ENCODE measurements around the gene SLC9A3.

SLC9A3 gene

GRCh38 chr5:544675-545355 is 20.6 kb upstream of the SLC9A3 start:
- no peaks in the 10 kb centered on the region for H3K36me3 ChIP-seq (ENCODE audit: insufficient read depth)
- H4K20me1 ChIP-seq (ENCODE audit: insufficient read depth): no peaks in the 10 kb centered on the region
- peaks cover 83% of the 10 kb centered on the region for H3K27me3 ChIP-seq (ENCODE audit: insufficient read depth, low read depth)
- H3K9ac ChIP-seq: no peak overlapping the region
- no peaks in the 10 kb centered on the region for H3K4me1 ChIP-seq (ENCODE audit: low read depth, poor library complexity, severe bottlenecking)
- no peak overlapping the region for H3K4me3 ChIP-seq (IDR thresholded peaks at IDR 0.05; ENCODE audit: insufficient read depth, low read depth, low read length)
- H2AFZ ChIP-seq (ENCODE audit: low read depth): no peak overlapping the region; the same call in 1 of the 2 replicates
- no peak overlapping the region for H3K4me2 ChIP-seq
- H3K79me2 ChIP-seq (ENCODE audit: insufficient read depth, low read depth): no peaks in the 10 kb centered on the region
- no peak for TF ChIP-seq CTCF (conservative IDR thresholded peaks at IDR 0.05; ENCODE audit: low read depth, low read length)
- H3K27ac ChIP-seq: no peak overlapping the region

DNA sequence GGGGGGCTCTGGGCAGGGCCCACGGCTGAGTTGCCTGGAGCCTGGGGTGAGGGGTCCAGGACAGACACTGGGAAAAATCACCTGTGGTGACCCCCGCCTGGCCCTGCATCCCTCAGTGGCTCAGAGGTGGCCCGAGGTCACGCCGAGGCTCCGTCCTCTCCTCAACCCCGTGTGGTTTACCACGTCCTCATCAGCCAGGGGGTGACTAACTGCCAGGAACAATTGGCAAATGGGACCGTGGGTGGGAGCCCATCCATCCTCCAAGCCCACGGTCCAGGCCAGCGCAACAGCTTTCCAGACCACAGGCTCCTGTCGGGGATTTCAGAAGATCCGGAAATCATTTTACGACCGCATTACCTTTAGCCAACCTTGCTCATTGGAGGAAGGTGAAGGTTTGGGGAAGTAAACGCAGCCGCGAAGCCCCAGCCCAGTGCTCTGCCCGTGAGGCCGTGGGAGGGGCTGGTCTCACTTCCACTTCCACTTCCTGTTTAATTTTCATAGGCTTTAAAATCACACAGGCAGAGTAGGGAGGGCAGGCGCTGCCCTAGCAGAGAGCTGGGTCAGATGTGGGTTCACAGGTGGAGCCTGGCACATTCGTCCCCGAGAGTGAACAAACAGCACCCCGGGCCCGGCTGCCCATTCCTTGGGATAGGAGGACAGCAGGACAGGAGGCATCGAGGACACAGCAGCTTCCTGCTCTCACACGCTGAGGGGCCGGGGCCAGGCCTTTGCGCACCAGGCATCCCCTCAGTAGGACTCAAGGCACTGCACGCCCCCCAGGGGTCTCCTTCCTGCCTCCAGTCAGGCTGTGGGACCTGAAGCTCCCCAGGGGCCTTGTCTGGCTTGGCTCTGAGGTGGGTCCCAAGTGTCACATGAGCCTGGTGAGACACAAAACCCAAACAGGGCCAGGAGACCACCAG is 19.8 kb upstream of the SLC9A3 start:
- Histone ChIP-seq H3K4me1 (ENCODE audit: low read depth, poor library complexity, severe bottlenecking) (no peaks in the 10 kb centered on the region), H2AFZ (ENCODE audit: low read depth) (no peak overlapping the region), H3K9ac (no peak overlapping the region), H4K20me1 (ENCODE audit: insufficient read depth) (no peaks in the 10 kb centered on the region), H3K27me3 (ENCODE audit: insufficient read depth, low read depth) (peaks cover 84% of the 10 kb centered on the region), H3K4me2 (no peak overlapping the region), H3K4me3 (IDR thresholded peaks at IDR 0.05; ENCODE audit: insufficient read depth, low read depth, low read length) (no peak overlapping the region), H3K36me3 (ENCODE audit: insufficient read depth) (no peaks in the 10 kb centered on the region), H3K79me2 (ENCODE audit: insufficient read depth, low read depth) (no peaks in the 10 kb centered on the region), H3K27ac (no peak overlapping the region)
- TF ChIP-seq CTCF (conservative IDR thresholded peaks at IDR 0.05; ENCODE audit: low read depth, low read length): no peak

DNA sequence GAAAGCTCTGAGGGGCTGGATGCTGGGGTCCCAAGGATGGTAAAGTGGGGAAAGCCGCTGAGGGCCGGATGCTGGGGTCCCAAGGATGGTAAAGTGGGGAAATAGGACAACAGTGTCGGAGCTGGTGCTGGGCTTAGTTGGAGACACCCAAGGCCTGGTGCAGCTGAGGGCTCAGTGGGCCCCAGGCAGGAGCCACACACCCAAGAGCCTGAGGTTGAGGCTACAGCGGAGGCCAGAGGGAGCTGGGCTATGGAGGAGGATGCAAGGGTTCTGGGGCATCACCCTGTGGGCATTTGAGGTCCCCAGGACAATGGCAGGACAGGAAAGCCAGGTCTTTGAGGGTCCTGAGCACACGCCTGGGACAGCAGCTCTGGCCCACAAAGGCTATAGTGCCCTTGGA is 19.1 kb upstream of the SLC9A3 start:
- H2AFZ ChIP-seq (ENCODE audit: low read depth): no peak overlapping the region
- H3K79me2 ChIP-seq (ENCODE audit: insufficient read depth, low read depth): no peaks in the 10 kb centered on the region
- H3K36me3 ChIP-seq (ENCODE audit: insufficient read depth): no peaks in the 10 kb centered on the region
- H4K20me1 ChIP-seq (ENCODE audit: insufficient read depth): no peaks in the 10 kb centered on the region
- TF ChIP-seq CTCF (conservative IDR thresholded peaks at IDR 0.05; ENCODE audit: low read depth, low read length): no peak
- no peak overlapping the region for H3K4me2 ChIP-seq
- H3K9ac ChIP-seq: no peak overlapping the region
- peaks cover 86% of the 10 kb centered on the region for H3K27me3 ChIP-seq (ENCODE audit: insufficient read depth, low read depth)
- no peaks in the 10 kb centered on the region for H3K4me1 ChIP-seq (ENCODE audit: low read depth, poor library complexity, severe bottlenecking)
- H3K27ac ChIP-seq: no peak overlapping the region
- no peak overlapping the region for H3K4me3 ChIP-seq (IDR thresholded peaks at IDR 0.05; ENCODE audit: insufficient read depth, low read depth, low read length)

DNA sequence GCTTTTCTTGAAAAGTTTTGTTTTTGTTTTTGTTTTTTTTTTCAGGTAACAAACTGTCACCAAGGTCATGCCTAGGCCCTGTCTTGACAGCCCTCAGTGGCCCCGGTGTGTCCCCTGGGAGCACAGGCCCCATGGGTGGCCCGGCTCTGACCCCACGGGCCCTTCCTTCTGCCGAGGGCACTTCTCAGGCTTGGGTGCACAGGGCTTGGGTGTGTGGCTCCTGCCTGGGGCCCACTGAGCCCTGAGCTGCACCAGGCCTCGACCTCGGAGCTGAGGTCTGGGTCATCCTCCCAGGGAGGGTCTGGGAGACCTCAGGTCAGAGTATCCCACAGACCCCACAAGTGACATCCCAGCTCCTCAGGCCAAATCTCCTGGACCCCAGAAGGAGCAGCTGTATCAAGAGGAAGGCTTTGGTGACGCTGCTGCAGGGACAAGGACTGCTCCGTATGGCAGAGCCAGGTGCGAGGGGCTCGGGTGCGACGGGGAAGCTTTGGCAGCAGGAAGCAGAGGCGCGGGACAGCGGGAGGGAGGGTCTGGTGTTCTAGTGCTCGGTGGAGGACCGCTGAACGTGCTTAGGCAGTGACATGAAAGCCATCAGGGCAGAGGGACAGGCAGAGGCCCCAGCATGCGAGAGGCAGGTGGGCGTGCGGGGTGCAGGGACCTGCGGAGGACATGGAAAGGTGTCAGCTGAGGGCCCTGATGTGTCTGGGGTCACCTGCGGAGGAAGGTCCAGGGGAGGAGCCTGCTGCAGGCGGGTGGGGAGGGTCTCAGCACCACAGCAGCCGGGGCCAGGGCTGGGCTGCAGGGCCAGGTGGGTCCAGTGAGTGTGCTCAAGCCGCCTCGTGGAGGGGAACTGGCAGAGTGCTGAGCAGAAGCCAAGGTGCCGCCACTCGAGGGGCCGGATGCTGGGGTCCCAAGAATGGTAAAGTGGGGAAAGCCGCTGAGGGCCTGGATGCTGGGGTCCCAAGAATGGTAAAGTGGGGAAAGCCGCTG is 18.4 kb upstream of the SLC9A3 start:
- no peak overlapping the region for H2AFZ ChIP-seq (ENCODE audit: low read depth)
- no peaks in the 10 kb centered on the region for H3K4me1 ChIP-seq (ENCODE audit: low read depth, poor library complexity, severe bottlenecking)
- no peak overlapping the region for H3K9ac ChIP-seq
- no peak overlapping the region for H3K4me3 ChIP-seq (IDR thresholded peaks at IDR 0.05; ENCODE audit: insufficient read depth, low read depth, low read length)
- no peak for TF ChIP-seq CTCF (conservative IDR thresholded peaks at IDR 0.05; ENCODE audit: low read depth, low read length)
- peaks cover 84% of the 10 kb centered on the region for H3K27me3 ChIP-seq (ENCODE audit: insufficient read depth, low read depth)
- H3K36me3 ChIP-seq (ENCODE audit: insufficient read depth): no peaks in the 10 kb centered on the region
- H4K20me1 ChIP-seq (ENCODE audit: insufficient read depth): no peaks in the 10 kb centered on the region
- H3K4me2 ChIP-seq: no peak overlapping the region
- H3K79me2 ChIP-seq (ENCODE audit: insufficient read depth, low read depth): no peaks in the 10 kb centered on the region
- no peak overlapping the region for H3K27ac ChIP-seq
